Endometrial microvascular endothelial cells (primary cell): ENCODE measurements around the gene SEMA4G. TPM values are rescaled to one million over a fixed set of nuclear protein-coding genes. Genes with fewer than 3 reads are reported as not detected.
"Not testable (repeated sequence)": the region's sequence is repeated elsewhere in the genome, so short reads cannot be mapped to it uniquely, and the experiment has no call there.

Experiments used
- in situ Hi-C: cut with HindIII; loops from 2 replicates; pipeline ENCODE4 v1.10.0; 2017; ENCODE audit warnings: low sequenced_read_pairs, low pct_unique_long_range_greater_than_20kb; ENCODE audit errors: inconsistent ontology term
- total RNA-seq: library from RNA; depleted of rRNA; stranded (reverse); fragments of >200 nt; gene quantifications from one replicate; pipeline ENCODE4 v1.2.3, GENCODE V29; 2015; ENCODE audit errors: inconsistent ontology term

Gene SEMA4G
- total RNA-seq, 1 donor from 2014 or later: 3.8 TPM

DNA sequence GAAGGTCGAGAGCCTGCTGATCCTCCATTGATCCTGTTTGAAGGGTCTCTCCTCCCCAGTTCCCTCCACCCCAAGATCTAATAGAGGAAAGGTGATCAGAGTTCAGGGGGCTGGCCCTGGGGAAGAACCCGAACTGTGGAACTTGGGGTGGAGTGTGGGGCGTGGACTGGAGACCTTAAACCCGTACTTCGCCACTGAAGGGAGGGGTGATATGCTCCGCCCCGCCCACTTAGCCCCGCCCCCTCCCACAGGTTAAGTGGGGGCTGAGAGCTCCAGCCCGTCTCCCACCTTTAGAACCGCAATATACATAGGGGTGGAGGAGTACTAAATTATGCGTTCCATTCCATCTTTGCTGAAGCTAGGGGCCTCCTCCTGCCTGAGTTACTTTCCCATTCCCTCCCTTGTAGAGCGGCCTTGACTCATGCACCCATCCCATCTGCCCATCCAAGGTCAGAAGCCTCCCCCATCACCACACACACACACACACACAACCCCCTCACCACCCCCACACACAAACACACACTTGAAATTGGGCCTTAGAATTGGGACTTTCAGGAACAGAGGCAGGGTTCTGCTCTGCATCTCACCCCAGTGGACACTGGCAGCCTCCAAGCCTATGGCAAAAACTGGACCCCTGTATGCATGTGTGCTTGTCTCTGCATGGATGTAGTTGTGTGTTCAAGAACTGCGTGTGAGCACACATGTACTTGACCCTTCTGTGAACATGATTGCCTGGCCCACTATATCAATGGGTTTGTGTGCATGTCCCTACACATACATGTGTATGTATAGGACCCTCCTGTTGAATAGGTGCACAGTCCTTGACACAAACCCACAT is 991 bp downstream of the SEMA4G start:
- in situ Hi-C loops: no loop called here

GRCh38 chr10:100970914-100971811 is 1.9 kb downstream of the SEMA4G start:
- in situ Hi-C loops: no loop called here

DNA sequence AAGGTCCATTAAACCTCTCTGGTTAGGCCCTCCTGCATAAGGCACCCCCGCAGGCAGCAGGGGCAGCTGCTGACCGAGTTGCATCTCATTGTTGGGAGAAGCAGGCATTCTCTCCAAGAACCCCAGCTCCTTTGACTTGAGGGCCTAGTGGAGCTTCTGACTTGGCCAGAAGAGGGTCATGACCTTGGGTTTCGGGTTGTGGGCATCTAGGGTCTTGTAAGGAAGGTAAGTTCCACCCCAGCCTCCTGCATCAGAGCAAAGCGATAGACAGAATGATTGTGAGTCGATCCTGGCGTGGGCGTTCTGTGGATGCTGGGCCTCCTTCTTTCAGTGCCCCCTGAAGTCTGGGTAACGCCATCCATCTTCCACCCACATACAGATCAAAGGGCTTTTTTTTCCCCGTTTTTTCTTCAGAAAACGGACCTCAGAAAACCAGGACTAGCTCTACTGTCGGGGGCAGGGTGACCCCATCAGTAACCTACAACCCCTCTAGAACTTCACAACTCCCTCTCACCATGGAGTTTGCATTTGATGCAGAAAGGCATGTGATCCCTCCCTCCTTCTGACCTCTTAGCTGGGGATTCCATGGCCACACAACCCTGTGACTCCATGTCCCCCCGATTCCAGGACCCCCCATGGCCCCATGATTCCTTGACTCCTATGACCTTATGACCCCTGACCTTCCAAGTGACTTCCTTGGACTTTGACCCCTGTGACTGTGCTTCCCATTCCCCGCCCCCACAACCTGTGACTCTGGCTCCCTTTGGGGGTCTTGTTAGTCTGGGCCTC is 3.0 kb downstream of the SEMA4G start:
- in situ Hi-C loops: no loop called here

DNA sequence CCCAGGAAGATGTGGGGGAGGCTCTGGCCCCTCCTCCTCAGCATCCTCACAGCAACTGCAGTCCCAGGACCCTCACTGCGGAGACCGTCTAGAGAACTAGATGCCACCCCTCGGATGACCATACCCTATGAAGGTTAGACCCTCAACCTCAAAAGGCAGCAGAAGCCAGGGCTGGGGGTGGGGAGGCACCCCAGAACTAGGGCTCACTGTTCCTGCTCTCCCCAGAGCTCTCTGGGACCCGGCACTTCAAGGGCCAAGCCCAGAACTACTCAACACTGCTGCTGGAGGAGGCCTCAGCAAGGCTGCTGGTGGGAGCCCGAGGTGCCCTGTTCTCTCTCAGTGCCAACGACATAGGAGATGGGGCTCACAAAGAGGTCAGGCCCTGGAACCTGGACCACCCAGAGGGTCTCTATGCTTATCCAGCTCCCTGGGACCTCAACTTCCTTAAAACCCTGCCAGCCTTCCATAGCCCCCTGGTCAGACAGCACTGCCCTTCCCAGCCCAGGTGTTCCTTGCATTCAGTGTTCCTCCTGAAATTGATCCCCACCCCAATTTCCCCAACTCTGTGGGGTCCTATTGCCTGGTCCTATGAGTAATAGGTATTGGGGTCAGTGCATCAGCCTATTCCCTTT is 3.7 kb downstream of the SEMA4G start:
- in situ Hi-C loops: no loop called here

DNA sequence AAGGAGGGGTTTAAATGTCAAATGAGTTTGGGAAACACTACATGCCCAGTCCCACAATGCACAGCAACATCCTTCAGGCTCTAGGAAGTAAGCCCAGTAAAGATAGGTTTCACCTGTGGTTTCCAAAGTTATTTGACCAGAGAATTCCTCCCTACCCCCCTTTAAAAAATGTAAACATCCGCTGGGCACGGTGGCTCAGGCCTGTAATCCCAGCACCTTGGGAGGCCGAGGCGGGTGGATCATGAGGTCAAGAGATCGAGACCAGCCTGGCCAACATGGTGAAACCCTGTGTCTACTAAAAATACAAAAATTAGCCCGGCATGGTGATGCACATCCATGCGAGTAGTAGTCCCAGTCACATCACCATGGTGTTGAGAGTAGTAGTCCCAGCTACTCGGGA is 6.1 kb downstream of the SEMA4G start:
- in situ Hi-C loops: not testable (repeated sequence)

DNA sequence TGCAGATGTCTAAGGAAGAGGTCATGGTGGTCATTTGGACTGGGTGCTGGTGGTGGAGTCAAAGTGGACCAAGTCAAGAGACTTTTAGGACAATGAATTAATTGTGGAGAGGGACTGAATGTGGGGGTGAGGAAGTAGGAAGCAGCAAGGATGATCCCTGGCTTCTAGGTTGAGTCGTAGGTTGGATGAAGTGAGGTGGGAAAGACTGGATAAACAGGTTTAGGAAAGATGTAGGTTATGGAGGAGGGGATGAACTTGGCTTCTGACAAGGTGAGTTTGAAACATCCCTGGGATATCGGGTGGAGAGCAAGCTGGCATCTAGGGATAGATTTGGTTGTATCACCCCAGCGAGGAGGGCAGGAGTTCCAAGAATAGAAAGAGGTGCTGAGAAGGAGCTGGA is 7.6 kb downstream of the SEMA4G start:
- in situ Hi-C loops: no loop called here

DNA sequence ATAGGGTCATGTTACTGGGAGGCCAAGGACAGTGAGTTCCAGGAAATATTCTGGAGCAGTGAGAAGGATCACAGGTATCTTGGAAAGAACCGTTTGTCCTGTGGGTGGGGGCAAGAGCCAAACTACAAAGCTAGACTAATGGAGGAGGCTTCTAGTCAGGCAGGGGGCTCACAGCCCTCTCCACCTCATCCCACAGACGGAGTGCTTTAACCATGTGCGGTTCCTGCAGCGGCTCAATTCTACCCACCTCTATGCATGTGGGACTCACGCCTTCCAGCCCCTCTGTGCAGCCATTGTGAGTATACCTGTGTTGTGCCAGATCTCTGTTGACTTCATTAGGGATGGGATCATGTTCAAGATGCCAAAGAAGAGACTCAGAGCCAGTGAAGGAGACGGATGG is 8.1 kb downstream of the SEMA4G start:
- in situ Hi-C loops: no loop called here

DNA sequence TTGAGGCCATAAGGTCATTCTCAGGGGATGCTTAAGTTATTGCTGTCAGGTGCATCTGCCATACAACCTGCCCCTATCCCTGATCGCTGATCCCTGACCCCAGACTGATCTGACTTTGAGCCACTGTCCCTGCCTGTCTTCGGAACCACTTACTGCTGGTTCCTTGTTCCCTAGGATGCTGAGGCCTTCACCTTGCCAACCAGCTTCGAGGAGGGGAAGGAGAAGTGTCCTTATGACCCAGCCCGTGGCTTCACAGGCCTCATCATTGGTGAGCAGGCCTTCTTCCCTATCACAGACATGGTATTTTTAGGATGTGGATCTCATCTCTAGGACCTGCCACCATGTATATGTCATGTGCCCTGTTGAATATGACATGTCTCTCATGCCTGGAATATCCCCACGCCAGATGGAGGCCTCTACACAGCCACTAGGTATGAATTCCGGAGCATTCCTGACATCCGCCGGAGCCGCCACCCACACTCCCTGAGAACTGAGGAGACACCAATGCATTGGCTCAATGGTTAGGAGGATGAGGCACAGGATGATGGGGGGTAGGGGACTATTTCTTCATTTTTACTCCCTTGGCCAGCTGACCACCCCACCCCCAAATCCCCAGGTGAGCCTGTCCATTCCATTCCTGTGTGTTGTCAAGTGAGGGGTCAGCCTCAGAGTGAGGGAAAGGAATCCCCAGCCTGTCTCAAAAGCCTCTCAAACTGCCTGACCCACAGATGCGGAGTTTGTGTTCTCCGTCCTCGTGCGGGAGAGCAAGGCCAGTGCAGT is 9.0 kb downstream of the SEMA4G start:
- in situ Hi-C loops: no loop called here

DNA sequence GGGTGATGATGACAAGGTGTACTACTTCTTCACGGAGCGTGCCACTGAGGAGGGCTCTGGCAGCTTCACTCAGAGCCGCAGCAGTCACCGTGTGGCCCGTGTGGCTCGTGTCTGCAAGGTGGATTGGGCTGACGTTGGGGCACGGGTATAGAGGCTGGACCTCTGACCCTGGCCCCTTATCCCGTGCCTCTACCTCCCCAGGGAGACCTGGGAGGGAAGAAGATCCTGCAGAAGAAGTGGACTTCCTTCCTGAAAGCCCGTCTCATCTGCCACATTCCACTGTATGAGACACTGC is 9.5 kb downstream of the SEMA4G start:
- in situ Hi-C loops: no loop called here

- in situ Hi-C loops: no loop called here
Measured at GRCh38 chr10:100979791-100980272, 10.5 kb downstream of the SEMA4G start.

DNA sequence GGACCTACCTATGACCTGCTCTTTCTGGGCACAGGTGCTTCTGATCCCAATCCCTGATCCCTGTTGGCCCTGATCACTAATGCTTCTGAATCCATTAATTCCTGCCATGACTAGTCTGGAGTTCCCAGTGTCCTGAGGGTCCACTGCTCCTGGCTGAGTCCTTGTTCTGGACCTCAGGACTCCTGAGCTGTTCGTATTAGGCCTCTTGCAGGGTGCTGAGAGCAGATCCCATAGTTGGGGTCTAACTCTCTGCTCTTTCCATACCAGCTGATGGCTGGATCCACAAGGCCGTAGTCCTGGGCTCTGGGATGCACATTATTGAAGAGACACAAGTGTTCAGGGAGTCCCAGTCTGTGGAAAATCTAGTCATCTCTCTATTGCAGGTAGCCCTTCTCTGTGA is 11.0 kb downstream of the SEMA4G start:
- in situ Hi-C loops: no loop called here

DNA sequence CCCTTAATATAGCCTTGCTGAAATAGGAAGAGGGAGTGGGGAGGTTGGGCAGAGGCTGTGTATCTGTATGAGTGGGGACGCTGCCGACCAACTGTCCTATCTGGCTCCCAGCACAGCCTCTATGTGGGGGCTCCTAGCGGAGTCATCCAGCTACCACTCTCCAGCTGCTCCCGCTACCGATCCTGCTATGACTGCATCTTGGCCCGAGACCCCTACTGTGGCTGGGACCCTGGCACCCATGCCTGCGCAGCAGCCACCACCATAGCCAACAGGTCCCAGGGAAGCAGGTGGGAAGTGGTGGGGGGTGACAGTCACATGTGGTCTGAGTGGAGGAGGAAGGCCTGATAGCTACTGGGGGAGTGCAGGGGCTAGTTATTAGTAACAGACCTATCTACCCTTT is 11.4 kb downstream of the SEMA4G start:
- in situ Hi-C loops: no loop called here

GRCh38 chr10:100981178-100981772 is 12.0 kb downstream of the SEMA4G start:
- in situ Hi-C loops: no loop called here

DNA sequence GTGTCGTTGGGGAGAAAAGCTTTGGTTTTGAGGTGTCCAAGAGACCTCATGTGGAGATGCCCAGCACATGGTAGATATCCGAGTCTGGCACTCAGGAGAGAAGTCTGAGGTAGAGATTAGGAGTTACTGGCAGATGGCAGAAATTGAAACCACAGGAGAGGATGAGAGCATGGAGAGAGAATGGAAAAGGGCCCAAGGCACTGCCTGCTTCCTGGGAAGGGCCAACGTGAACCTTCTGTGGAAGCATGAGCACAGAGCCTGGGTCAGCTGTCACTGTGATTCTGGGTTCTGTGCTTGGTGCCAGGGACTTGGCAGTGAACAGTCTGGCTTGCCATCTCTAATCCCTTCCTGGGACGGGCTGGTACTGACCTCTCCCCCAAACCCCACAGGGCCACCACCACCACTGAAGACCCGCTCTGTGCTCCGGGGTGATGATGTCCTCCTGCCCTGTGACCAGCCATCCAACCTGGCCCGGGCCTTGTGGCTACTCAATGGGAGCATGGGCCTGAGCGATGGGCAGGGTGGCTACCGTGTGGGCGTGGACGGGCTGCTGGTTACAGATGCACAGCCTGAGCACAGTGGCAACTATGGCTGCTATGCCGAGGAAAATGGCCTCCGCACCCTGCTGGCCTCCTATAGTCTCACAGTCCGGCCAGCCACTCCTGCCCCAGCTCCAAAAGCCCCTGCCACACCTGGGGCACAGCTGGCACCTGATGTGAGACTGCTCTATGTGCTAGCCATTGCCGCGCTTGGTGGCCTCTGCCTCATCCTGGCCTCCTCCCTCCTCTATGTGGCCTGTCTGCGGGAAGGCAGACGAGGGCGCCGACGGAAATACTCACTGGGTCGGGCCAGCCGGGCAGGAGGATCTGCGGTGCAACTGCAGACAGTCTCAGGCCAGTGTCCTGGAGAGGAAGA is 13.9 kb downstream of the SEMA4G start:
- in situ Hi-C loops: no loop called here

DNA sequence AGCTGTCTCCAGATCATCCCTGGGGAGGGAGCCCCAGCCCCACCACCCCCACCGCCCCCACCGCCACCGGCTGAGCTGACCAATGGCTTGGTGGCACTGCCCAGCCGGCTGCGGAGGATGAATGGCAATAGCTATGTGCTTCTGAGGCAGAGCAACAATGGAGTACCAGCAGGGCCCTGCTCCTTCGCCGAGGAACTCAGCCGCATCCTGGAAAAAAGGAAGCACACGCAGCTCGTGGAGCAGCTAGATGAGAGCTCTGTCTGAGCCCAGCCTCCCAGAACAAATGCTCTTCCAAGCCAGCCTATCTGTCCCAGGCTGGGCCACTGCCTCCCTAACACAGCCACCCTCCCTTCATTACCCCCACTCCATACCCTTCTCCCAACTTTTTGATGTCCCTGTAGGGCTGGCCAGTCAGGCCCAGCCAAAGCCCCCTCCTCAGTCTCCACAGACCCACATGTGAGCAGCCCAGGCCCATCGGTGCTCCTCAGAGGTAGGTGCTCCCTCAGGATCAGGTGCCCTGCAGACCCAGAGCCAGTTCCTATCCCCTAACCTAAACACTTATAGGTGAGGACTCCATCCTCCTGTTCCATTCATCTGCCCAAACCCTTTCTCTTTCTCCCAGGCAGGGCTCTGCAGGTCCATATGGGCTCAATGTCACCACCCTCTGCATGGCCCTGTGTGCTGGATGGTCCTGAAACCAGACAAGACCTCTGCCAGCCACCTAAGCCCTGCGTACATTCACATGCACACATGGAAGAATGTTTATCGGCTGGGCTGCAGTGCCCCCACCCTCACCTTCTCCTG is 14.8 kb downstream of the SEMA4G start:
- in situ Hi-C loops: no loop called here

DNA sequence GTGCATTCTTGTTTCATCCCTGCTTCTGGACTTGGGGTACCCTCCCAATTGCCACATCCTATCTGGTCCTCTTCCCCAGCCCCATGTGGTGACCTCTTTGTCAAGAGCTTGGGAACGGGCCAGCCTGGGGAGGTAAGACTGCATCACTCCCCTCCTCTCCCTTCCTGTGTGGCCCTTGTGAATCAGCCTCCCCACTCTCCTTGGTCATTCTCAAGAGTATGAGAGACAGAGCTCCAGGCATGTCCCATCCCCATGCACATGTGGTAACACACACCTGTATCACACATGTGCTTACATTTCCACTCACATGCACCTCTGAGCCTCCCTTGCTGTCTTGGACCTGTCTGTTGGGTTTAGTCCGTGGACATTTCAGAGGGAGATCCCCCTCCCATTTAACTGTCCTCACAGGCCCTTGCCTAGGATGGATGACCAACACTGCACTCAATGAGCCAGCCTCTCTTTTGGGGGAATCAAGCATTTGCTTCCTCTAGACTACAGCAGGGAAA is 15.4 kb downstream of the SEMA4G start:
- in situ Hi-C loops: no loop called here
